CMK (cell line): ENCODE measurements around the gene PDCD1LG2.
"Not testable (repeated sequence)": the region's sequence is repeated elsewhere in the genome, so short reads cannot be mapped to it uniquely, and the experiment has no call there.

Experiments
- DNase-seq: peaks from one replicate; pipeline ENCODE4 v3.0.0-alpha.2; 2010; ENCODE audit warnings: low read depth

The PDCD1LG2 gene

GRCh38 chr9:5566054-5566618 is 55.8 kb downstream of the PDCD1LG2 start:
- no peak for DNase-seq

GRCh38 chr9:5568868-5569267 is 58.5 kb downstream of the PDCD1LG2 start:
- DNase-seq = no peak

GRCh38 chr9:5569409-5569808 is 59.1 kb downstream of the PDCD1LG2 start:
- DNase-seq = no peak

GRCh38 chr9:5569891-5570290 is 59.6 kb downstream of the PDCD1LG2 start:
- DNase-seq = no peak

- DNase-seq = no peak
Measured at GRCh38 chr9:5571629-5572232, 61.4 kb downstream of the PDCD1LG2 start.

GRCh38 chr9:5574097-5574496 is 63.8 kb downstream of the PDCD1LG2 start:
- DNase-seq = no peak

GRCh38 chr9:5575000-5575399 is 64.7 kb downstream of the PDCD1LG2 start:
- no peak for DNase-seq

GRCh38 chr9:5577225-5577624 is 66.9 kb downstream of the PDCD1LG2 start:
- no peak for DNase-seq

GRCh38 chr9:5578018-5578697 is 67.8 kb downstream of the PDCD1LG2 start:
- DNase-seq = no peak

- no peak for DNase-seq
Measured at GRCh38 chr9:5578698-5579085, 68.4 kb downstream of the PDCD1LG2 start.

- DNase-seq = no peak
Measured at GRCh38 chr9:5579881-5580280, 69.5 kb downstream of the PDCD1LG2 start.

- DNase-seq = no peak
Measured at GRCh38 chr9:5580650-5581049, 70.3 kb downstream of the PDCD1LG2 start.

- not testable (repeated sequence) for DNase-seq
Measured at GRCh38 chr9:5581706-5582105, 71.4 kb downstream of the PDCD1LG2 start.

- no peak for DNase-seq
Measured at GRCh38 chr9:5582835-5583195, 72.5 kb downstream of the PDCD1LG2 start.

GRCh38 chr9:5586391-5586802 is 76.1 kb downstream of the PDCD1LG2 start:
- DNase-seq = no peak

GRCh38 chr9:5587024-5587423 is 76.7 kb downstream of the PDCD1LG2 start:
- no peak for DNase-seq

GRCh38 chr9:5592231-5592630 is 81.9 kb downstream of the PDCD1LG2 start:
- DNase-seq = no peak

GRCh38 chr9:5592904-5593303 is 82.6 kb downstream of the PDCD1LG2 start:
- DNase-seq = no peak

GRCh38 chr9:5593904-5594303 is 83.6 kb downstream of the PDCD1LG2 start:
- DNase-seq = no peak

GRCh38 chr9:5596173-5596572 is 85.8 kb downstream of the PDCD1LG2 start:
- no peak for DNase-seq

- DNase-seq = no peak
Measured at GRCh38 chr9:5608298-5609225, 98.2 kb downstream of the PDCD1LG2 start.

- DNase-seq = no peak
Measured at GRCh38 chr9:5609226-5609596, 98.9 kb downstream of the PDCD1LG2 start.

- no peak for DNase-seq
Measured at GRCh38 chr9:5610491-5610890, 100.2 kb downstream of the PDCD1LG2 start.
